Activated T-cell treated with anti-CD3 and anti-CD28 coated beads, Interleukin-2, amount 50 U/mL, for 1 hour (primary cell): ENCODE measurements around the gene SLC52A3.
"Not testable (repeated sequence)": the region's sequence is repeated elsewhere in the genome, so short reads cannot be mapped to it uniquely, and the experiment has no call there.

ENCODE experiments used
- DNase-seq: peaks from one replicate; pipeline ENCODE4 v3.0.0-alpha.2; 2020

Gene SLC52A3

DNA sequence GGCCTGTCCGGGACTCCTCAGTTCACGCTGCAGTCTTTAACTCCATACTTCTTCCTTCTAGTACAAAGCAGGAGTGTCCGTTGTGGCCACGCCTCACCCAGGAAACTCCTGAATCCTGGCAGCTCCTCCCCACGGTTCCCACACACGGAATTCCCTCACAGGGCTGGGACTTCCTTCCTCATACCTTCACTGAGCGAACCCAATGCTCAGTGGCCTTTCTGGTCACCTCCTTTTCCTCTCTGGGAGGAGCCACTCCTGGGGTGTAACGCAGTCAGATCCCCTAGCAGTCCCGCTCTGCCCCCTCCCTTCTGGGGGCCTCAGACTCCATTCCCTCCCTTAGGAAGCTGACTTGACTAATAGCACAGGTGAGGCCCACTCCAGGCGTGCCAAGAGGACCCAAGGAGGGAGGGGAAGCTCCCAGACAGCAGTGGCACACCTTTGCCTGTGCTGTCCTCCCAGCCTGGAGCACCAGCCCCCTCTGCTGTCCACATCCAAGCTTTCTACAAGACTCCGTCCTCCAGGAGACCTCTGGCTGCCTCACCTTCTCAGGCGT is at the start of gene SLC52A3:
Gene SLC52A3, minus strand, starts transcription at position 75 of the 553 bp plus-strand sequence. CDS start 2,726 bp downstream, outside the sequence.
- no peak for DNase-seq

DNA sequence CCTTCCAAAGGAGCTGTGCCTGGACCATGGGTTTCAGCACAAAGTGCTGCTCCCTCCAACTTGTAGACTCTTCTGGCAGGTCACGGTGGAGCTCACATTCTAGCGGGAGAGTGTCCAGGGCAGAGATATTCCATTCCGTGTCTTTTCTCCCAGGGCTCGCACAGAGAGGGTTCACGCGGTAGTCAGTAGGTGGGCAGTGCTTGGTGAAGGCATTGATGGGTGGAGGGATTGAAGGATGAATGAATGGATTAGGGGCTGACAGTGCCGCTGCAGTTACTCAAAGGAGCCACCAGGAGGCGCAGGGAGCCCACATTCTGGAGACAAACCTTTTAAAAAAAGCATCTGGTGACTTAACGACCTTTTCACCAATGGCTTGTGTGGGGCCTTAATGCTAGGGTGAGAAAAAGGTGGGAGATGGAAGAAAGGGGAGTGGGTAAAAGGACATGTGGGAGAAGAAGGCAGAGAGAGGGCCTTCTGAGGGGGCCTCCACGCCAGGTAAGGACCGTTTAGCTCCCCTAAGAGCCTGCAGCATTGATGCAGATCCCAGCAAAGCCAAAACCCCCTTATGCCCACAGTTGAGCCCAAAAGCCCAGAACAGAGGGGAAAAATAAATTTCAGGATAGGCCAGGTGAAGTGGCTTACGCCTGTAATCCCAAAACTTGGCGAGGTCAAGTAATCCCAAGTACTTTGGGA is 47.8 kb upstream of the SLC52A3 start:
- DNase-seq = peak; percentile 70

DNA sequence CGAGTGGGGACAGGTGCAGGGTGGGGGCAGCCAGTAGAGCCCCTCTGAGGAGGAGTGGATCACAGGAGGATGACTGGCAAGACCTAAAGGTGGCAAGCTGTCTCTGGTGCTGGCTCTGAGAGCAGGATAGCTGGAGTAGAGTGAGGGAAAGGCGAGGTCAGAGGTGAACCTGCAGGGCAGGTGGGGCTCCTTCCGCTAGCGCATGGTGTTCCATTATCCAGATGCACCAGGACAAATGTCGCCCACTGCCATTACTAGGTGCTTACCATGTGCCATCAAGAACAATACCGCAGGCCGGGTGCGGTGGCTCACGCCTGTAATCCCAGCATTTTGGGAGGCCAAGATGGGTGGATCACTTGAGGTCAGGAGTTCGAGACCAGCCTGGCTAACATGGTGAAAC is 46.9 kb upstream of the SLC52A3 start:
- no peak for DNase-seq

DNA sequence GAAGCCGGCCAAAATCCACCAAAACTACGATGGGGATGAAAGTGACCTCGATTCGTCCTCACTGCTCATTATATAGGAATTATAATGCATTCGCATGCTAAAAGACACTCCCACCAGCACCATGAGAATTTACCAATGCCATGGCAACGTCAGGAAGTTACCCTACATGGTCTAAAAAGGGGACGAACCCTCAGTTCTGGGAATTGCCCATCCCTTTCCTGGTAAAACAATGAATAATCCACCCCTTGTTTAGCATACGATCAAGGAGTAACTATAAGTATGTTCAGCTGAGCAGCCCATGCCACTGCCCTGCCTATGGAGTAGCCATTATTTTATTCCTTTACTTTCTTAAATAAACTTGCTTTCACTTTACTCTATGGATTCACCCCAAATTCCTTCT is 45.1 kb upstream of the SLC52A3 start:
- DNase-seq = no peak

DNA sequence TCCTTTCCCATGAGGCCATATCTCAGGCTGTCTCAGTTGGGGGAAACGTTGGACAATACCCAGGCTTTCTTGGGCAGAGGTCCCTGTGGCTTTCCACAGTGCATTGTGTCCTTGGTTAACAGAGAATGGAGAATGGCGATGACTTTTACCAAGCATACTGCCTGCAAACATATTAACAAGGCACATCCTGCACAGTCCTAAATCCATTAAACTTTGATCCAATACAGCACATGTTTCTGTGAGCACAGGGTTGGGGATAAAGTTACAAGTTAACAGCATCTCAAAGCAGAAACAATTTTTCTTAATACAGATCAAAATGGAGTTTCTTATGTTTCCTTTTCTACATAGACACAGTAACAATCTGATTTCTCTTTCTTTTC is 44.1 kb upstream of the SLC52A3 start:
- DNase-seq = not testable (repeated sequence)

DNA sequence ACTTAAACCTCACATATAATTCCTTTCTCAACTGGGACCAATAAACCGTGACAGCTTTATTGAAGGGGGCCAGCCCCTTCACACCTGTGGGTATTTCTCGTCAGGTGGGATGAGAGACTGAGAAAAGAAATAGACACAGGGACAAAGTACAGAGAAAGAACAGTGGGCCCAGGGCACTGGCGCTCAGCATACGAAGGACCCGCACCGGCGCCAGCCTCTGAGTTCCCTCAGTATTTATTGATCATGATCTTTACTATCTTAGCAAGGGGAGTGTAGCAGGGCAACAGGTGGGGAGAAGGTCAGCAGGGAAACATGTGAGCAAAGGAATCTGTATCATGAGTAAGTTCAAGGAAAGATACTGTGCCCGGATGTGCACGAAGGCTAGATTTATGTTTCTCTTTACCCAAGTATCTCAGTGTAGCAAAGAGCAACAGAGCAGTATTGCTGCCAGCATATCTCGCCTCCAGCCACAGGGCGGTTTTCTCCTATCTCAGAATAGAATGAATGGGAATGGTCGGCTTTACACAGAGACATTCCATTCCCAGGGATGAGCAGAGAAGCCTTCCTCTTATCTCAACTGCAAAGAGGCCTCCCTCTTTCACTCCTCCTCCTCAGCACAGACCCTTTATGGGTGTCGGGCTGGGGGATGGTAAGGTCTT is 43.6 kb upstream of the SLC52A3 start:
- DNase-seq = not testable (repeated sequence)

DNA sequence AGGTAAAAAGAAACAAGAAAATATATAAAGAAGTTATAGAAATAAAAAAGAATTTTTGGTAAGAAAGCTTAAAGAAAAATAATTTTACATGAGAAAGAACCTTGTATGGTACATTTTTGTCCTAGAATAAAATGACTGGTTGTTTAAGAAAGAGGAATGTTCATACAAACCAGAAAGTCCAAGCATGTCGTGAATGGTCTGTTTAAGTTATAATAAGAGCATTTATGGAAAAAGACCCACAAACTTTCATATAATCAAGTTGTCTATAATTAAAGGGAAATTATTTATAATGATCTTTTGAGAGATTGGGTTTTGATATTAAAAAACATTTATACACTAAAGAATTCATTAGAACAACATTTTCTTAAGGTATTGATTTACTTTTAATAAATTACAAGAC is 37.4 kb upstream of the SLC52A3 start:
- DNase-seq = no peak

DNA sequence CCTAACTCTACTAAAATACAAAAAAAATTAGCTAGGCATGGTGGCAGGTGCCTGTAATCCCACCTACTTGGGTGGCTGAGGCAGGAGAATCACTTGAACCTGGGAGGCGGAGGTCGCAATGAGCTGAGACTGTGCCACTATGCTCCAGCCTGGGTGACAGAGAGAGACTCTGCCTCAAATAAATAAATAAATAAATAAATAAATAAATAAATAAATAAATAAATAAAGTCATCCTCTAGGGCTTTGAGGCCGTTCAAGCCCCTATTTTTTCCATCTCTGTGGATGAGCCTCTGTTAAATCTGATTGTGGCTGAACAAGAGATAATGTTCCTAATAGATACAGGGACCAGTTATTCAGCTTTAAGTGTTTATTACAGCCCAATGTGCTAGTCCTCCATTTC is 33.4 kb upstream of the SLC52A3 start:
- no peak for DNase-seq

DNA sequence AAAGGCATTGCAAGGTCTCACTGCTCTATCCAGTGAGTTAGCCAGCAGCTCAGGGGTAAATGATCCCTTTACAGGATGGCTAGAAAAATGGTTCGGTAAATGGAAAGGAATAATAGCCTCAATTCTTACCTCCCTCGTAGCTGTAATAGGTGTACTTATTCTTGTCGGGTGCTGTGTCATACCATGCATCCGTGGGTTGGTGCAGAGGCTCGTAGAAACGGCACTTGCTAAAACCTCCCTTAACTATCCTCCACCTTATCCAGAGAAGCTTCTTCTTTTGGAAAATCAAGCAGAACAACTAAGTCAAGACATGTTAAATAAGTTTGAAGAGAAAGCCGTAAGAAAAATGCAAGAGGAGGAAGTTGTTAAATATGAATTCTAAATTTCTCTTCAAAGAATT is 31.7 kb upstream of the SLC52A3 start:
- not testable (repeated sequence) for DNase-seq

DNA sequence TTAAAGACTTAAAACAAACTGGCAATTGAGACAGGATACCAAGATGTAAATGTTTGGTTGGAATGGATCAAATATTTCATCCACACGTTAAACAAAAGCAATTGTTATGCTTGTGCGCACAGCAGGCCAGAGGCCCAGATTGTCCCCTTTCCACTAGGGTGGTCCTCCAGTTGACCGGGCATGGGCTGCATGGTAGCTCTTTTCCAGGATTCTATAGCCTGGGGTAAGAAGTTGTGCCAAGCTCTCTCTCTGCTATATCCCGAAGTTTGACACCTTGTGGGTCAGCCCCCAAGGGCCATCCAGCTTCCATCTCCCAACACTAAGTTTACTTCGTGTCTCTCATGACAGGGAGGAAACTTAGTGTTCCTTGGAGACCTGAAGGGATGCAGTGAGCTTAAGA is 30.4 kb upstream of the SLC52A3 start:
- DNase-seq = not testable (repeated sequence)

DNA sequence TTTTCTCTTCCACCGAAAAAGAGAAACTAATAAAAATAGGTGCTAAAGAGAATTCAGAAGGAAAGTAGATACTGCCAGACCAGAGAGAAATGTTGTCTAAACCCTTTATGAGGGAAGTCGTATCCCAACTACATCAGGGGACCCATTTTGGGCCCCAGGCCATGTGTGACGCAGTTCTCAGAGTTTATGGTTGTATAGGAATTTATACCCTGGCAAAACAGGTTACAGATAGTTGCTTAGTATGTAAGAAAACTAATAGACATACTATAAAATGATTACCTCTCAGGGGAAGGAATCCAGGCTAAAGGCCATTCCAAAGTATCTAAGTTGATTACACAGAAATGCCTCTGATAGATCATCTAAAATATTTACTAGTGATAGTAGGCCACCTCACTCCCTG is 28.6 kb upstream of the SLC52A3 start:
- no peak for DNase-seq

DNA sequence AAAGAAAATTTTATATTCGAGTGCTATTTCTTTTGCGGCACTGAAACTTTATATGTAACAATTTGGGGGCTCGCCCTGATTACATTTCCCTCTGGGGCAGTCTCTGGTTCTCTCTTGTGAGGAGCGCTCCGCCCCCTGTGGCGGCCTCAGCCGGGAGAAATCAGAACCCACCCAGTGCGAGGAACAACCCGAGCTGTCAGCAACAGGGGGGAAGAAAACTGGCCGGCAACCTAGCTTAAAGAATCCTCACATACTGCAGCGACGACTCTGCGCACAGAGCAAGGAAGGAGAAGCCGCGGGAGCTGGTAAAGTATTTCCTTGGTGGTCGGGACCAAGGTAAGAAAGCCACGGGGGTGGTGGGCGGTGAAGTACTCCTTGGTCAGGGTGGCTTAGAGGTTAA is 23.9 kb upstream of the SLC52A3 start:
- no peak for DNase-seq

DNA sequence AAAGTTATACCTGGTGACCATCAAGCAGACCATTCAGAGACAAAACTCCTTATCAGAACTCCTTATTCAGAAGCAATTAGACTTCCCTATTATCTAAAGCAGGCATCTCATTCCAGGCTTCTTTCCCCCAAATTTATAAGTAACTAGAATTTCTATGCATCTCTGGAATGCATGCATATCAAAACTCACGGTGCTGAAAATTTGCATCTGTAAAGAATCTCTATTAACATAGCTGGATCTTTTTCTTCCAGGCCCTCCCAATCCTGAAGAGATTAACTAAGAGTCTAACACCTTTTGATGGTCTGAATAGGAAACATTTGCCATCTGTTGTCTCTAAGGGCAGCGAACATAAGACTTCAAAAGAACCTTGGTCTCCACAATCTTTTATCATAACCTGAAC is 22.8 kb upstream of the SLC52A3 start:
- no peak for DNase-seq

DNA sequence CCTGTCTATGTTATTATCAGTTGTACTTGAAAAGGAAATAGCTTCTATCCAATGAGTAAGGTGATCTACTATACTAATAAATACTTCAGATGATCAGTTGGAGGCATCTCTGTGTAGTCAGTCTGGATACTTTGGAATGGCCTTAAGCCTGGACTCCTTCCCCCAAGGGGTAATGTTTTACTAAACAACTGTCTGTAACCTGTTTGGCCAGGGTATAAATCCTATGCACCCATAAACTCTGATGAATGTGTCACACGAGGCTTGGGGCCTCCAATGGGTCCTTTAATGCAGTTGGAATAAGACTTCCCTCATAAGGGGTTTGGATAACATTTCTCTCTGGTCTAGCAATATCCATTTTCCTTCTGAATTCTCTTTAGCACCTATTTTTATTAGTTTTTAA is 19.5 kb upstream of the SLC52A3 start:
- no peak for DNase-seq

DNA sequence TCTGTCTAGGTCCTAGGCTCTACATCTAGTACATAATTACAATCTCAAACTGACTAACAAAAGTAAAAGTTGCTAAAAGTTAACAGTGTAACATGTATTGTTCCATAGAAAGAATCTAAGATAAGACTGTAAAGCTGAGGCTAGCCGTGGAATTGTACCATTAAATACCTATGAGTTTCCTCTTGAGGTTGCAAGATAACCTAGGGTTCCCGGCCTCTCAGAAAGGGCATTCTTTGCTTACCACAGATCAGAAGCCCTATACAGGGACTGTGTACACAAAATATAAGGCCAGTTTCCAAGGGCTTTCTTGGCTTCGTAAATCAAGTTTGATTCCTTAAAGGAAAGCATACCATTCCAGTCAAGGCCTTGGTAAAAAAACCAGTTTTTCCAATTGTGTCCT is 11.5 kb upstream of the SLC52A3 start:
- DNase-seq = no peak

DNA sequence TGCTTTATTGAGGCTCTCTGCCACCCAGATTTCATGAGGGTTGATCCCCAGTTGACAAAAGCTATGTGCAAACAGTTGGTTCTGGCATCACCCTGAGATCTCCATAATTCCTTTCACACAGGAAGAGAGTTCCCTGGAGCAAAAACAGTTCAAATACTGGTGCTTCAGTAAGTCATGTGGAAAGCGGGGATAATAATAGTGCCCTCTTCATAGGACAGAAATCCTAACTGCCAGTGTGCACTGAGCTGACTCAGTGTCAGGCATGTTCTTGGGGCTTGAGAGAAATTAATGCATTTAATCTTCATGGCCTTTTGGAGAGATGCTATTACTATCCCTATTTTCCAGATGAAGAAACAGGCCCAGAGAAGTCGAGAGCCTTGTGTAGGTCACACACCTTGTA is 7.9 kb upstream of the SLC52A3 start:
- DNase-seq = no peak

DNA sequence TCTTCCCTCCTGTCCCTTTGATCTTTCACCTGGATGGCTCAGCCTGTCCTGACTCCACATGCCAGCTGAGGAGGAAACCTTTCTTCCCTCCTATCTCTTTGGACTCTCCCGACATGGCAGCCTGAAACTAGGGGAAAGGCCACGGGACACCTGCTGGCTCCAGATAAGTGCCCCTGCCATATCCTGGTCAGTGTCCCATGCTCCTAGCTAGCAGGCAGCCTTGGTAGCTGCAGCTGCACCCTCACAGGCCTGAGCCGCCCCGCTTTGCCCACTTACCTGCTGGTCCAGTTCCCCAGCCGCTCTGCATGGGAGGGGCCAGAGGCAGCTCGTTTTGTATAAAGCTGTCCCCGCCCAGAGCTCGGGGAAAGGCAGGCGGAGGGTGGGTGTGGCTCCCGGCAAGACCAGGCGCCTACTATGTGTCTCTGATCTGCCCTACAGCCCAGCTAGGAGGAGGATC is 7.4 kb upstream of the SLC52A3 start:
- DNase-seq = no peak

DNA sequence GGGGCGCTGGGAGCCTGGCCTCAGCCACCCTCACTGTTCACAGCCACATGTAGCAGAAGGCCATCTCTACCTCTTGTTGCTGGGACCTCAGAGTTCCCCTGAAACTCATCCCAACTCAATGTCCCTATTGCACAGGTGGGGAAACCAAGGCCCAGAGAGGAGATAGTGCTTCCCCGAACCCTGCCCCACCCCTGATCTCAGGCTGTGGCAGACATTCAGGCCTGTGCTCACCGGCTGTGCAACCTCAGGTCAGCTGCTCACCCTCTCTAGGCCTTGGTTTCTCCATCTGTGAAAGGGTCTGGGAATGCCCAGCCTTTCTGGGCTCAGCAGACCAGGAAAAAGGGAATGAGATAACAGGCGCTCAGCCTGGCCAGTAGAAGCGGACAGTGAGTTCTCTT is 6.4 kb upstream of the SLC52A3 start:
- DNase-seq = no peak

DNA sequence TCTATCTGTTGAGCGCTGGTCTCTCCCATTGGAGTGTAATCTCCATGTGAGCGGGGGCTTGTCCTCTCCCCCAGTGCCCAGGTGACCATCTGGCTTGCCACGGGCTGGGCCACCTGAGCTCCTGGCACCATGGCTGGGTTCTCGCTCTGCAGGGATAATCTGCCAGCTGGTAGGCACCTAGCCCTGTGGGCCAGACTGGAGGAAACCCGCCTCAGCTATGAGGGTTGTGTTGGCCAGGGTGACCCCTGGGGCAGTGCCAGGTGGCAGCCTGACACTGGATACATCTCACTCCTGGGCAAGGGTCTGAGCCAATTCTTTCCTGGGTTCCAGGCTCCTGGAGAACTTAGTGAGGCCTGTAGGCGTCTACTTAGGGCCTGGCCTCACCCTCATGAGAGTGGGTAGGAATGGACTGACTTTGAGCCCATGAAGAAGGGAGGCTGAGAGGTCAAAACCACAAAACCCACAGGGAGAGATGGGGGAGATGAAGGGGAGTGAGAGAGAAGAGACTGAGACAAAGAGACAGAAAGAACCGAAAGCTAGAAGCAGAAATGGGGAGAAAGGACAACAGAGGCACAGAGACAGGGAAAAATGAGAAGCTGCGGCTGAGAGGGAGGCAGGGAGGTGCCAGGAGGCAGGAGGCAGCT is 5.8 kb upstream of the SLC52A3 start:
- DNase-seq = no peak

DNA sequence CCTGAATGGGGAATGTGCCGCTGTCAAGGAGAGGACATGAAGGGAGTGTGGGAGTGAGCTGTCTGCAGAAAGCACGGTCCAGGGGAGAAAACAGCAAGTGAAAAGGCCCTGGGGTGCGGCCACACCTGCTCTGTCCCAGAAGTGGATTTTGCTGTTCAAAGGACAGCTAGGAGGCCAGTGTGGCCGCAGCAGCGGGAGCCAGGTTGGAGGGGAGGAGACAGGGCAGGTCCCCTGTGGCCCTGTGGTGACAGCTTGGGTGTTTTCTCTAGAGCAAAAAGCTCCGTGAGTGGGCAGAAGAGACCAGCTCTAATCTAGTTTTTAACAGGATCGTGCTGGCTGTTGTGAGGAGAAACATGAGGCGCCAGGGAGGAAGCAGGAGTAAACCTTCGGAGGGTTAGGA is 4.5 kb upstream of the SLC52A3 start:
- DNase-seq = no peak

DNA sequence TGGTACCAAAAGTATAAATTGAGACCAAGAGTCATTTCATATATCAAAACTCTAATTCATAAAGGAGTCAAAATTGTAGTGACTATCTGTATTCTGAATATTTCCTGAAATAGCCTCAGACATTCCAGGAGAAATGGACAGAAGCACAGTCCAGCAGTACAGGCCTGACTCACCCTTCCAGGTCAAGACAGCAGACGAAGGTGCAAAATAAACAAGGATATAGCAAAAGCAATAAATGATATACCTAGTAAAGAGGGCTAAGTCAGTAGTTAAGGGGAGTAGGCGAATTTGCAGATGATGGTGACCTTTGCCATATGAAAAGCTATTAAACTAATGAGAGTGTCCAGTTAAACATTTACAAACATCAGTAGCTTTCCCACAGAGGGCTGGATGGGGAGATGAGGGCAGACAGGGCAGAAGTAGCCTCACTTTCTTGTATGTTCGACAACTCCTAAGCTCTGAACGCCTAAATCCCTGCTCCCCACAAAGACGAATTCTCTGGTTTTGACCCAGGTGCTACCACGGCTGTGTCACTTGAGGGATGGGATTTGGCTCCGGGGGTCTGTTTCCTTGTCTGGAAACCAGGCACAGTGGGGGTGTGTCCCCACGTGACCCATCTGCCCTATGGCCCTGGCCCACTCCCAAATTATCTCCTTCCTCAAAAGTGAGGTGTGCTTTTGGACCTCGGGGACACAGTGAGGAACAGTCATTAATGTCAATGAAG is 3.6 kb upstream of the SLC52A3 start:
- DNase-seq = no peak

DNA sequence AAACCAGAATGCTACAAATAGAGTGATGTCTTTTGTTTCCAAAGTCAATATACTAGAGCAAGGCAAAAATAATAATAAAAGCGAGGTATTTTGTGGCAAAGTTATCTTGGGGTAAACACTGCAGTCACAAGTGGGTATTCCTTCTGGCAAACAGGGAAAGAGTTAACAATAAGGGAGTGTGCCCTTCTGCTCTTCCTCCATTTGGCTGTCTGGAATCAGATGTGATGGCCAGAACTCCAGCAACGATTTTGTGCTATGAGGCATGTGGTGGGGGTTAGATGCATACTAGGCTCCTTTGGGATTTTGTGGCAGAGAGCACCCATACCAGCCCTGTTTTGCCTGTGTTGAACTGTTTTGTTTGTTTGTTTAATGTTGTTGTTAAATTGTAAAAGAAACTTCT is 2.4 kb upstream of the SLC52A3 start:
- DNase-seq = no peak

DNA sequence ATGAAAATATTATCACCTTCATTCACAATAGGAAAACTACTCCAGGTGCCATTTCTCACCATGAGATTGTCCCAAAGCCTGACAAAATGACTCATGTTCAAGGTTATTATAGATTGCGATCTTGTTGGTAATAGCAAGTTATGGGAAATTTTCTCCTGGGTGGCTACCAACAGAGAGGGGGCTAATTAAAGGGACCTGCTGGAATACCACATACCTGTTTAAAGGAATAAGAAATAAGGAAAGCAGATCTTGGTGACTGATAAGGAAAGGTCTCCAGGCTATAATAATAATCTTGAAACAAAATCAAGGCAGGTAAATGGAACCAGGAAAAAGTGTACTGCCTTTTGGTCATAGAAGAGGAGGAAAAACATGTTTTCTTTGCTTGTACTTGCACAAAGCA is 1.4 kb downstream of the SLC52A3 start:
- no peak for DNase-seq
